ENCODE data around the gene CALHM3.

CALHM3 gene

GRCh38 chr10:103497161-103497915, 18.3 kb upstream of the CALHM3 start:
- TF ChIP-seq PPARA (CRISPR knock-in tag; IDR thresholded peaks at IDR 0.05; ENCODE audit: borderline replicate concordance) (no peak), ZNF8 (CRISPR knock-in tag; IDR thresholded peaks at IDR 0.05) (no peak), ZFP3 (CRISPR knock-in tag; IDR thresholded peaks at IDR 0.05) (no peak), POU6F1 (CRISPR knock-in tag; IDR thresholded peaks at IDR 0.05; ENCODE audit: borderline replicate concordance, low read depth) (no peak), ESRRG (CRISPR knock-in tag; IDR thresholded peaks at IDR 0.05) (no peak), TOX (CRISPR knock-in tag; IDR thresholded peaks at IDR 0.05; ENCODE audit: borderline replicate concordance) (no peak), ARNTL (CRISPR knock-in tag; IDR thresholded peaks at IDR 0.05; ENCODE audit: borderline replicate concordance, low read depth) (no peak)
- no peak for ATAC-seq

GRCh38 chr10:103495321-103495720, 16.3 kb upstream of the CALHM3 start:
- no peak for ATAC-seq

GRCh38 chr10:103493916-103494877, 15.2 kb upstream of the CALHM3 start:
- TF ChIP-seq PPARA (CRISPR knock-in tag; IDR thresholded peaks at IDR 0.05; ENCODE audit: borderline replicate concordance) (no peak), TOX (CRISPR knock-in tag; IDR thresholded peaks at IDR 0.05; ENCODE audit: borderline replicate concordance) (no peak), OSR1 (CRISPR knock-in tag; IDR thresholded peaks at IDR 0.05) (no peak), ESRRG (CRISPR knock-in tag; IDR thresholded peaks at IDR 0.05) (no peak), ZC3H10 (CRISPR knock-in tag; IDR thresholded peaks at IDR 0.05) (no peak), ZNF565 (CRISPR knock-in tag; conservative IDR thresholded peaks at IDR 0.05; ENCODE audit: low read depth) (no peak), CSRNP3 (CRISPR knock-in tag; IDR thresholded peaks at IDR 0.05) (no peak)
- no peak for ATAC-seq

More at GRCh38 chr10:103495321-103495720, 16.3 kb upstream of the CALHM3 start:
- TF ChIP-seq CSRNP3 (CRISPR knock-in tag; IDR thresholded peaks at IDR 0.05) (no peak), ZNF8 (CRISPR knock-in tag; IDR thresholded peaks at IDR 0.05) (no peak), ZNF565 (CRISPR knock-in tag; conservative IDR thresholded peaks at IDR 0.05; ENCODE audit: low read depth) (no peak)

GRCh38 chr10:103493362-103493915, 14.4 kb upstream of the CALHM3 start, which contains the start of gene NEURL1:
NEURL1 (plus strand) TSS chr10:103493705; CDS start chr10:103494388, 683 bp downstream.
- ATAC-seq = no peak
- no peak for TF ChIP-seq GLIS3 (CRISPR knock-in tag; IDR thresholded peaks at IDR 0.05)
- no peak for TF ChIP-seq TSHZ2 (CRISPR knock-in tag; IDR thresholded peaks at IDR 0.05)
- no peak for TF ChIP-seq CSDC2 (CRISPR knock-in tag; IDR thresholded peaks at IDR 0.05)
- TF ChIP-seq POU6F1 (CRISPR knock-in tag; IDR thresholded peaks at IDR 0.05; ENCODE audit: borderline replicate concordance, low read depth) = no peak
- TF ChIP-seq CSRNP3 (CRISPR knock-in tag; IDR thresholded peaks at IDR 0.05) = no peak
- no peak for TF ChIP-seq ISL1 (CRISPR knock-in tag; IDR thresholded peaks at IDR 0.05)
- TF ChIP-seq PATZ1 (CRISPR knock-in tag; IDR thresholded peaks at IDR 0.05; ENCODE audit: borderline replicate concordance) = no peak
